ENCODE results near the gene MYH11. TPM values are rescaled to one million over a fixed set of nuclear protein-coding genes. Genes with fewer than 3 reads are reported as not detected.

Gene MYH11
- total RNA-seq, 1 experiment from 2014 or later, result not detected

- Mint-ChIP-seq H3K4me1 (ENCODE audit: insufficient read depth, unreplicated experiment) (no peaks in the 10 kb centered on the region), H3K27me3 (ENCODE audit: insufficient read depth, unreplicated experiment) (peaks cover 27% of the 10 kb centered on the region), H3K36me3 (ENCODE audit: insufficient read depth, unreplicated experiment) (no peaks in the 10 kb centered on the region), H3K27ac (ENCODE audit: low read depth, unreplicated experiment) (no peak overlapping the region), H3K4me3 (ENCODE audit: unreplicated experiment) (no peak overlapping the region), H3K9me3 (ENCODE audit: unreplicated experiment) (no peaks in the 10 kb centered on the region)
- ChIA-PET CTCF (interaction anchor here (0.6 to 3.4 kb wide), 5 partner anchors 12 to 71 kb away, joined by 3 to 10 read pairs (median 3); no protein-coding TSS in a partner anchor), POLR2A (no interaction called here)
- no TSS peak for BruUV-seq (replicated peaks)
- intact Hi-C loops (cut with micrococcal nuclease), result loop anchor here (5.0 kb wide), 1 partner anchor 330 kb away; no protein-coding TSS in a partner anchor
- TF ChIP-seq, protein P1, sequence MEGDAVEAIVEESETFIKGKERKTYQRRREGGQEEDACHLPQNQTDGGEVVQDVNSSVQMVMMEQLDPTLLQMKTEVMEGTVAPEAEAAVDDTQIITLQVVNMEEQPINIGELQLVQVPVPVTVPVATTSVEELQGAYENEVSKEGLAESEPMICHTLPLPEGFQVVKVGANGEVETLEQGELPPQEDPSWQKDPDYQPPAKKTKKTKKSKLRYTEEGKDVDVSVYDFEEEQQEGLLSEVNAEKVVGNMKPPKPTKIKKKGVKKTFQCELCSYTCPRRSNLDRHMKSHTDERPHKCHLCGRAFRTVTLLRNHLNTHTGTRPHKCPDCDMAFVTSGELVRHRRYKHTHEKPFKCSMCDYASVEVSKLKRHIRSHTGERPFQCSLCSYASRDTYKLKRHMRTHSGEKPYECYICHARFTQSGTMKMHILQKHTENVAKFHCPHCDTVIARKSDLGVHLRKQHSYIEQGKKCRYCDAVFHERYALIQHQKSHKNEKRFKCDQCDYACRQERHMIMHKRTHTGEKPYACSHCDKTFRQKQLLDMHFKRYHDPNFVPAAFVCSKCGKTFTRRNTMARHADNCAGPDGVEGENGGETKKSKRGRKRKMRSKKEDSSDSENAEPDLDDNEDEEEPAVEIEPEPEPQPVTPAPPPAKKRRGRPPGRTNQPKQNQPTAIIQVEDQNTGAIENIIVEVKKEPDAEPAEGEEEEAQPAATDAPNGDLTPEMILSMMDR (IDR thresholded peaks at IDR 0.05; ENCODE audit: unreplicated experiment), result no peak
- DNase-seq (ENCODE audit: unreplicated experiment), result no peak
These were observed 99.1 kb downstream of the MYH11 start for GRCh38 chr16:15757630-15758251.

DNA sequence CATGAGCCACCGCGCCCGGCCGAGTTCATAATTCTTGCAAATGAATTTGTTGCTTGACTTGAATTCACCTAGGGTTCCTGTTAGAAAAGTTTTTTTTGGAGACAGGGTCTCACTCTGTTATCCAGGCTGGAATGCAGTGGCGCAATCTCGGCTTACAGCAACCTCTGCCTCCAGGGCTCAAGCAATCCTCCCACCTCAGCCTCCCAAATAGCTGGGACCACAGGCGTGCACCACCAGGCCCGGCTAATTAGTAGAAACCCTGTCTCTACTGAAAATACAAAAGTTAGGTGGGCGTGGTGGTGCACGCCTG lies 99.8 kb downstream of the MYH11 start:
- Mint-ChIP-seq H3K36me3 (ENCODE audit: insufficient read depth, unreplicated experiment) (no peaks in the 10 kb centered on the region), H3K4me3 (ENCODE audit: unreplicated experiment) (no peak overlapping the region), H3K4me1 (ENCODE audit: insufficient read depth, unreplicated experiment) (no peaks in the 10 kb centered on the region), H3K27ac (ENCODE audit: low read depth, unreplicated experiment) (no peak overlapping the region), H3K9me3 (ENCODE audit: unreplicated experiment) (no peaks in the 10 kb centered on the region), H3K27me3 (ENCODE audit: insufficient read depth, unreplicated experiment) (peaks cover 20% of the 10 kb centered on the region)
- CTCF ChIA-PET, result interaction anchor here (0.6 to 3.4 kb wide), 11 partner anchors 8 to 421 kb away, joined by 3 to 25 read pairs (median 3); no protein-coding TSS in a partner anchor
- TF ChIP-seq, protein P1 (IDR thresholded peaks at IDR 0.05; ENCODE audit: unreplicated experiment), result no peak
- POLR2A ChIA-PET, result no interaction called here
- DNase-seq (ENCODE audit: unreplicated experiment), result no peak
- intact Hi-C loops (cut with micrococcal nuclease), result loop anchor here (5.0 kb wide), 1 partner anchor 330 kb away; no protein-coding TSS in a partner anchor
- no TSS peak for BruUV-seq (replicated peaks)

DNA sequence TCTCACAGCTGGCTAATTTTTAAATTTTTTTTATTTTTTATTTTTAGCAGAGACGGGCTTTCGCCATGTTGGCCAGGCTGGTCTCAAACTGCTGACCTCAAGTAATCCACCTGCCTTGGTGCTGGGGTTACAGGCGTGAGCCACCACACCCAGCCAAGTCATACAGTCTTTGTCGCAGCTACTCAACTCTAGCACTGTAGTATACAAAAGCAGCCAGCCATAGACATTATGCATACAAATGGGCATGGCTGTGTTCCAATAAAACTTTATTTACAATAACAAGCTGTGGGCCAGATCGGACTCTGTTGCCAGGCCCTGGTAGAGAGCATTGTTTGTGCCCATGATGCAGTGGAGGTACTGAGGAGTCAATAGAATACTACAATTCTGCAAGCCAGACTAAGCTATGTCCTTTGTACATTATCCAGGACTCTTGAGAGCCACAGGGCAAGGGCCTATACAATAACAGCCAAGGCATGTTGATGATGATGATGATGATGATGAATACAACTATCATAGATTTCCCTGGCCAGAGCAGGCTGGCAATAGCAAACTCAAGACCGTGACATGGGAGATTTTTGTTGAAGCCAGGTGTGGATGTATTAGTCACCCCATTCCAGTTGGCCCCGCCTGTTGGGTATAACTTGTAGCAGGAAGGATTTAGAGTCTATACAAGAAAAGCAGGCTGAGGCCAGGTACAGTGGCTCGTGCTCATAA lies 101.8 kb downstream of the MYH11 start:
- Mint-ChIP-seq H3K4me3 (ENCODE audit: unreplicated experiment) (no peak overlapping the region), H3K27ac (ENCODE audit: low read depth, unreplicated experiment) (no peak overlapping the region), H3K9me3 (ENCODE audit: unreplicated experiment) (no peaks in the 10 kb centered on the region), H3K4me1 (ENCODE audit: insufficient read depth, unreplicated experiment) (no peaks in the 10 kb centered on the region), H3K36me3 (ENCODE audit: insufficient read depth, unreplicated experiment) (no peaks in the 10 kb centered on the region), H3K27me3 (ENCODE audit: insufficient read depth, unreplicated experiment) (peaks cover 12% of the 10 kb centered on the region)
- no TSS peak for BruUV-seq (replicated peaks)
- TF ChIP-seq, protein P1 (IDR thresholded peaks at IDR 0.05; ENCODE audit: unreplicated experiment), result no peak
- intact Hi-C loops (cut with micrococcal nuclease), result loop anchor here (5.0 kb wide), 1 partner anchor 328 kb away; no protein-coding TSS in a partner anchor
- CTCF ChIA-PET, result interaction anchor here (0.7 to 3.4 kb wide), 8 partner anchors 9 to 438 kb away, joined by 3 to 25 read pairs (median 4); no protein-coding TSS in a partner anchor
- POLR2A ChIA-PET, result no interaction called here
- no peak for DNase-seq (ENCODE audit: unreplicated experiment)

GRCh38 chr16:15752717-15753488 lies 103.9 kb downstream of the MYH11 start:
- BruUV-seq (replicated peaks), result no TSS peak
- Mint-ChIP-seq H3K4me3 (ENCODE audit: unreplicated experiment) (no peak overlapping the region), H3K4me1 (ENCODE audit: insufficient read depth, unreplicated experiment) (no peaks in the 10 kb centered on the region), H3K36me3 (ENCODE audit: insufficient read depth, unreplicated experiment) (no peaks in the 10 kb centered on the region), H3K27me3 (ENCODE audit: insufficient read depth, unreplicated experiment) (no peaks in the 10 kb centered on the region), H3K9me3 (ENCODE audit: unreplicated experiment) (no peaks in the 10 kb centered on the region), H3K27ac (ENCODE audit: low read depth, unreplicated experiment) (no peak overlapping the region)
- intact Hi-C loops (cut with micrococcal nuclease), result no loop called here
- POLR2A ChIA-PET, result no interaction called here
- TF ChIP-seq, protein P1 (IDR thresholded peaks at IDR 0.05; ENCODE audit: unreplicated experiment), result no peak
- no peak for DNase-seq (ENCODE audit: unreplicated experiment)
- CTCF ChIA-PET, result interaction anchor here (1.1 kb wide), 1 partner anchor 14 kb away, joined by 4 read pairs; no protein-coding TSS in a partner anchor
